Adrenal gland (tissue), 5 donors: ENCODE data around the gene SLC35F6.

Experiments used
- POLR2A ChIP-seq, 2 donors: fragments of 450-650 bp; IDR thresholded peaks; one replicate each; pipeline ENCODE4 v1.6.1; 2017; ENCODE audit warnings: antibody characterized with exemption in 2 of 2, mild to moderate bottlenecking in 2 of 2, moderate library complexity in 1 of 2
- TF ChIP-seq, protein P1 (sequence below), 6 experiments: fragments of 450-650 bp in 4 of 6; fragments of 200-600 bp in 2 of 6; sonication (generic) in 1 of 6; IDR thresholded peaks; 1 replicate in 5 of 6; 2 replicates in 1 of 6; pipeline versions ENCODE4 v1.5.1 to v1.8.0; 2016 to 2021; ENCODE audit warnings: antibody characterized with exemption in 6 of 6, mild to moderate bottlenecking in 2 of 6, moderate library complexity in 1 of 6
- donor health status: DM: no; HTN: no; CAD: no.

GRCh38 chr2:26725521-26725820, 38.6 kb upstream of the SLC35F6 start:
- TF ChIP-seq, protein P1, sequence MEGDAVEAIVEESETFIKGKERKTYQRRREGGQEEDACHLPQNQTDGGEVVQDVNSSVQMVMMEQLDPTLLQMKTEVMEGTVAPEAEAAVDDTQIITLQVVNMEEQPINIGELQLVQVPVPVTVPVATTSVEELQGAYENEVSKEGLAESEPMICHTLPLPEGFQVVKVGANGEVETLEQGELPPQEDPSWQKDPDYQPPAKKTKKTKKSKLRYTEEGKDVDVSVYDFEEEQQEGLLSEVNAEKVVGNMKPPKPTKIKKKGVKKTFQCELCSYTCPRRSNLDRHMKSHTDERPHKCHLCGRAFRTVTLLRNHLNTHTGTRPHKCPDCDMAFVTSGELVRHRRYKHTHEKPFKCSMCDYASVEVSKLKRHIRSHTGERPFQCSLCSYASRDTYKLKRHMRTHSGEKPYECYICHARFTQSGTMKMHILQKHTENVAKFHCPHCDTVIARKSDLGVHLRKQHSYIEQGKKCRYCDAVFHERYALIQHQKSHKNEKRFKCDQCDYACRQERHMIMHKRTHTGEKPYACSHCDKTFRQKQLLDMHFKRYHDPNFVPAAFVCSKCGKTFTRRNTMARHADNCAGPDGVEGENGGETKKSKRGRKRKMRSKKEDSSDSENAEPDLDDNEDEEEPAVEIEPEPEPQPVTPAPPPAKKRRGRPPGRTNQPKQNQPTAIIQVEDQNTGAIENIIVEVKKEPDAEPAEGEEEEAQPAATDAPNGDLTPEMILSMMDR (IDR thresholded peaks at IDR 0.05), result peak in 2 of 6 experiments; percentile 1 to 9
- peak in 1 of 2 donors; percentile 56 for TF ChIP-seq POLR2A (IDR thresholded peaks at IDR 0.05)
